PC-9 (cell line): ENCODE measurements around the gene PCYT2.

Experiments used
- EZH2 ChIP-seq: fragments of 200-600 bp; sonication (generic); IDR thresholded peaks from 2 replicates; pipeline ENCODE4 v1.8.0; 2017; ENCODE audit warnings: antibody characterized with exemption, low read depth
- TF ChIP-seq, protein P1 (sequence below): fragments of 200-600 bp; sonication (generic); conservative IDR thresholded peaks from 2 replicates; pipeline ENCODE4 v1.6.1; 2017; ENCODE audit warnings: mixed run types, antibody characterized with exemption, mild to moderate bottlenecking, moderate library complexity

DNA sequence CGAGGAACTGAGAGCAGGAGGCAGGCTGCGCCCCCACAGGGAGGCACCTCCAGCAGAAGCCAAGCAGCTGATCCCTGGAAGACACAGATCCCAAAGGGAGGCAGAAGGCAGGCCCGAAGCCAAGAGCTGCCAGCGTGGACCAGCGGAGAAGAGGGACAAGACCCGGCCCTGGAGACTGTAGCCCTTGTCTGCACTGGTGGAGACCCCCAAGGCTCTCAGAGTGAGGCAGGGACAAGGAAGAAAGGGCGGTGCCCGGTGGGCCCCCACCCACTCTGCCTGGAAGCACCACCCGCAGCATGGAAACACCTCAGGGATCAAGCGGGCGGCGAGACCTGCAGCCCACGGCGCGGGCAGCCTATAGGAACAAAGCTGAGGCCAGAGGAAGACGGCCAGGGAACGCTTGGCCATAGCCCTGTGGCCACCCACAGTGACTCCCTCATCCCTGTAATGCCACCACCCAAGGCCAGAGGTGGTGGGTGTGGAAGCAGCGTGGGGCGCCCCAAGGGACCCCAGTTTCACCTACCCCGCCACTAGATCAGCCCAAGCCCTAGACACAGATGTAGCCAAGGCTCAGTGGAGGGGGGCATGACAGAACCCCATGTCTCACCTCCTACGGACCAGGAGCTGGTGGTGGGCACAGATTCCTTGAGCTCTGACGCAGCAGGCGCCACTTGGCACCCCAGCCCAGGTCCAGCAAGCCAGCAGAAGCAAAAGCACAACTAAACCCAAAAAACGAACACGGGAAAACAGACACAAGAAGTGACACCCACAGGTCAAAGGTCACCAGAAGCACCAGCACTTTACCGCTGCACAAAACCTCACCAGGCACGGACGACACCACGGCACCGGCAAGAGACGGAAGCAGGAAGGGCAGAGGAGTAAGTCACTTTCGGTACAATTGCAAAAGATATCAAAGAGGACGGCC, 9.7 kb upstream of the PCYT2 start:
- TF ChIP-seq, protein P1, sequence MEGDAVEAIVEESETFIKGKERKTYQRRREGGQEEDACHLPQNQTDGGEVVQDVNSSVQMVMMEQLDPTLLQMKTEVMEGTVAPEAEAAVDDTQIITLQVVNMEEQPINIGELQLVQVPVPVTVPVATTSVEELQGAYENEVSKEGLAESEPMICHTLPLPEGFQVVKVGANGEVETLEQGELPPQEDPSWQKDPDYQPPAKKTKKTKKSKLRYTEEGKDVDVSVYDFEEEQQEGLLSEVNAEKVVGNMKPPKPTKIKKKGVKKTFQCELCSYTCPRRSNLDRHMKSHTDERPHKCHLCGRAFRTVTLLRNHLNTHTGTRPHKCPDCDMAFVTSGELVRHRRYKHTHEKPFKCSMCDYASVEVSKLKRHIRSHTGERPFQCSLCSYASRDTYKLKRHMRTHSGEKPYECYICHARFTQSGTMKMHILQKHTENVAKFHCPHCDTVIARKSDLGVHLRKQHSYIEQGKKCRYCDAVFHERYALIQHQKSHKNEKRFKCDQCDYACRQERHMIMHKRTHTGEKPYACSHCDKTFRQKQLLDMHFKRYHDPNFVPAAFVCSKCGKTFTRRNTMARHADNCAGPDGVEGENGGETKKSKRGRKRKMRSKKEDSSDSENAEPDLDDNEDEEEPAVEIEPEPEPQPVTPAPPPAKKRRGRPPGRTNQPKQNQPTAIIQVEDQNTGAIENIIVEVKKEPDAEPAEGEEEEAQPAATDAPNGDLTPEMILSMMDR = no peak
- TF ChIP-seq EZH2 = no peak
